HG02763 (cell line): ENCODE measurements around the gene SAP30L.

Source experiments
- ATAC-seq: cut with Tn5 transposase; IDR thresholded peaks from one replicate; pipeline ENCODE4 v1.9.1; 2021; ENCODE audit warnings: mild to moderate bottlenecking, moderate library complexity; ENCODE audit not compliant: unreplicated experiment

SAP30L gene, protein sequence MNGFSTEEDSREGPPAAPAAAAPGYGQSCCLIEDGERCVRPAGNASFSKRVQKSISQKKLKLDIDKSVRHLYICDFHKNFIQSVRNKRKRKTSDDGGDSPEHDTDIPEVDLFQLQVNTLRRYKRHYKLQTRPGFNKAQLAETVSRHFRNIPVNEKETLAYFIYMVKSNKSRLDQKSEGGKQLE

DNA sequence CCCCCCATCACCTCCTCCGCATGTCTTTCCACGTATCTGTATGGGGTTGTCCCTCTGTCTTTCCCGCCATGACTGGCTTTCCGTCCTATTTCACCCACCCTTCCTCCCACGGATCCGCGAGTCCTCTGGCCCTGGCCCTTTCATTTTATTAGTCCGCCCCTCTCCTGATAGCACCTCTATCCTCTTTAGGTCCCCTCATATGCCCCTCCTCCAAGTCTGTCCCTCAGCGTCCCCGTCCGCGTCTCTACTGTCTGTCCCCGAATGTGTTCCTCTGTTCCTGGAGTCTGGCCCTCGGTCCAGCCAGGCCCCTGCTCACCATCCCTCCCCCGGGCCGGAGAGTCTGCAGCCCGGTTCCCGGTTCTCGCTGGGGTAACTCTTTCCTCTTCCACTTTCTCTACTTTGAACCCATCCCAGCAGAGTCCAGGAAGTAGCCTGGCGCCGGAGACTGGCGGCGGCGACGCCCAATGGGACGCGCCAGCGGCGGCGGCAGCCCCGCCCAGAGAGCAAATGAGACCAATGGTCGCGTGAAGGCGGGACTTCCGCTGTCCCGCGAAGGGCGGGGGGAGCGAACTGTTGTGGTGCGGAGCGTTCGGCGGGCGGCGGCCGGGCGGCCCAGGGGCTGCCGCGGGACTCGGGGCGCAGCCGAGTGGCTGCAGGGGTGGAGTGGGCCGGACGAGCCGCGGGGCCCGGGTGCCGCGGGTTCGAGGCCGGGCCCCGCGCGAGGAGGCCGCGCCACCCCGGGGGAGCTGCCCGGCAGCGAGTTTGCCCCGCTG is at the start of gene SAP30L:
Gene SAP30L (plus strand): TSS at position 576 of the 773 bp plus-strand sequence. CDS start 608 bp downstream, outside the sequence.
- ATAC-seq, result peak; percentile 90

DNA sequence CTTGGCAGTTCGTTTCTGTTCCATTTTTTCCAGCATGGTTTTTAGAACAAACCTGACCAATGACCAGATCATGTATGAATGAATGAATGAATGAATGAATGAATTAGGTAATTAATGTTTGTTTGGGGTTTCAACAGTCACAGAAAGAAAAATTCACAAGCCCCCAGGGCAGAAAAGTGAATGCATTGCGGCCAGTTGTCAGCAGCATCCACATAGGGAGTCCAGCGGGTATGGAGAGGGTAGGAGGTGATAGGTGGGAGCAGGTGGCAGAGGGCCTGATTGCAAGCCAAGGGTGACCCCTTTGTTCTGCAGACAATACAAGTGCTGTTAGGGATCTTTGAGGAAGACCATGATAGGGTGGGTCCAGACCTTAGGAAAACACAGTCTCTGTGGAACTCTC is 49.7 kb upstream of the SAP30L start:
- ATAC-seq, result no peak

DNA sequence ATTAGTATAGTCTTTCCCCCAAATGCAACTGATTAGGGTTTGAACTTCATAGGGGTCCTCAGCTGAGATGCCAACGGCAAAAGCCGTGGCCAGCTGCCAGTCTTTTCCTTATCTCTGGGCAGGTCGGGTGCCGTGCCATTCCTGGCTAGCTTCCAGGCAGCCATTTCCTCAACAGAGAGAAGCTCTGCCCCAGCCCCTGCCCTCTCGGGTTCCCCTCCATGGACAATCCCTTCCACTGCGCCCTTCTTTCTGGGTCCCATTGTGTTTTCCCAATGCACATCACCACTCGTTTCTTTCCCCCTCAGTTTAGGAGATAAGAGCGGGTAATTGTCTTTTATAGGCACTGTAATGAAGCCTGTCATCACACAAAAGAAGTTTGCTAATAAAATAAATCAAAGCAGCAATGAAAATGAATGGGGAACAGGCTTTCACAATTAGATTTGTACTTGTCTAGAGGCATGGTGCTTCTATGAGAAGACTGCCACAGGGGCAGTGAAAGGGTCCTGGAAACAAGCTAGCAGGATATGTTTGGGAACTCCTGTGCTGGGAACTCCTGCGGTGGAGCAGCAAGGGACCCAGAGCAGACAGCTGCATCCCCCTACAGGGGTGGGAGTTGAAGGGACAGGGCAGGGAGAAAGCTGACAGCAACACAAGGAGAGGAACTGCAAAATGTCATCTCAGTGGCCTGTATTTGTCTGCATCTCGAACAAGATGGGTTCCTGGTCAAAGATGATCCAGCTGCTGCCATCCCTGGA is 48.0 kb upstream of the SAP30L start:
- no peak for ATAC-seq

DNA sequence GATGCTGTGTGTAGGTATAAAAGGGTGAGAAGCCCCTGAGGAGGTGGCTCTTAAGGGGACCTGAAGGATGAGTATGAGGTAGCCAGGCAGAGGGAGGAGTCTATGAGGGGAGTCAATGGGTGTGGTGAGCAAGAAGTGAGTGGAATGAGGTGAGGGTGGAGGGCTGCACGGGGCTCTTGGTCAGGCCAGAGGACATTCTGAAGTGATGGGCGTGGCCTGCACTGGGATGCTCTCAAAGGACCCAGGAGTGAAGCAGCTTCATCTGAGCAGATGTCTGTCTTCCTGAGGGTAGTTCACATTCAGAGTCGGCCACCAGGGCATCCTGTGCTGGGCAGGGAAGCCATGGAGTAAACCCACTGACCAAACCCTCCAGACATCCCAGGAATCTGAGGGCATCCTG is 45.1 kb upstream of the SAP30L start:
- ATAC-seq, result no peak

DNA sequence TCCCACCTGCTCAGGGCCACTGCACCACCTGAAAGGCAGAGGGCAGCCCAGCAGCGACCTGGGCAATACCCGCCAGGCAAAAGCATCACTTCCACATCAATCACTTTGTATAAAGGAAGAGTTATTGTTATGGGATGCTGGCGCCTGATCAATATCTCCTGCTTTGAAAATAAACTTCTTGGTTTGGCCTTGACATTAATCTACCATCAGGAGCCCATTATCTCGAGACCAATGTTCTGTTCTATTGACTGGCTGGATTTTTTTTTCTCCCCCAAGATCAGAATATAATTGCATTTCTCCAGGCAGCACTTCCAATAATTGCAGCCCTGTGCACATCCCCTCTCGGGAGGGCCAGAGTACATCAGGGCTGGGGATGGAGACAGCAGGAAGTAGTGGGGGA is 44.4 kb upstream of the SAP30L start:
- ATAC-seq, result no peak

DNA sequence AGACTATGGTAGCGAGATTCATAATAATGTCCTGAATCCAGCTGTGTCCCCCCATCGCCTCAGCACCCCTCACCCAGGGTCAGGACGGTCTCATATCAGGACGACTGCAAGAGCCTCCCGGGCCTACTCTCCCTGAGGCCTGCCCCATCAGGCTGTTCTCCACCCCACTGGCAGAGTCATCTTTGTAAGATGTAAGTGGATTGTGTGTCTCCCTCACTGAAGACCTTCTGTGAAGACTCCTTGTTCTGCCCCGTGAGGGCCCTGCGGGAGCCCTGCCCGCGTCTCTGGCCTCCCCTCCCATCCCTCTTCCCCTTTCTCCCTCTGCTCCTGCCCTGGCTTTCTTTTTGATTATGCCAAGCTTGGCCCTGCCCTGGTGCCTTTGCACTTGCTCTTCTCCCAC is 43.9 kb upstream of the SAP30L start:
- no peak for ATAC-seq

DNA sequence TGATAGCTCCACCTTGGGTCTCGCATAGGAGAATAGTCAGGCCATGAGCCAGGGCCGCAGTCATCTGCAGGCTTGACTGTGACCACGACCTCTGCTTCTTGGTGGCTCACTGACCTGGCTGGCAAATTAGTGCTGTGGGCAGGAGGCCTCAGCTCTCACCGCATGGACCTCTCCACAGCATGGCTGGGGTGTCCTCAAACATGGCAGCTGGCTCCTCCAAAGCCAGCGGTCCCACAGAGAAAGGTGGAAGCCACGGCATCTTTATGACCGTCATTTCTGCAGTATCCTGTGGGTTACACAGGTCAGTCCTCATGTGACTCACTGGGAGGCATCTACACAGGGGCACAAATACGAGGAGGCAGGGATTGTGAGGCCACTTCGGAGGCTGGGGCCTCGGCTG is 43.2 kb upstream of the SAP30L start:
- ATAC-seq, result no peak

DNA sequence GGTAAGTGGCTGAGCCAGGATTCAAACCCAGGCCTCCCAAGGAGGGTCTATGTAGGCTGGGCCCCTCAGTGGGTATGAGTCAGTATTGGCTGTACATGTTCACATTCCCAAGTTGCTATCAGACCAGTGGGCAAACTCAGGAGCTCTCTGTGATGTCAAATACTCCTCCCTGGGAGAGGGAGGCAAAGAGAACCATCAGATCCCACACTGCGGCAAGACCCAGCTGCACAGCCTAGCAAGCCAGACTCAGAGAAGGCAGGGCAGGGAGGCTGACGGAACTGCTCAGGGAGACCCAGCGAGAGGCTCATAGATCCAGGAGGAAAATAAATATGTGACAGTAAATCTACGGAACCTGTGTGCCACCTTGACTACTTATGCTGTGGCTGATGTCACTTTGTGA is 42.6 kb upstream of the SAP30L start:
- no peak for ATAC-seq

DNA sequence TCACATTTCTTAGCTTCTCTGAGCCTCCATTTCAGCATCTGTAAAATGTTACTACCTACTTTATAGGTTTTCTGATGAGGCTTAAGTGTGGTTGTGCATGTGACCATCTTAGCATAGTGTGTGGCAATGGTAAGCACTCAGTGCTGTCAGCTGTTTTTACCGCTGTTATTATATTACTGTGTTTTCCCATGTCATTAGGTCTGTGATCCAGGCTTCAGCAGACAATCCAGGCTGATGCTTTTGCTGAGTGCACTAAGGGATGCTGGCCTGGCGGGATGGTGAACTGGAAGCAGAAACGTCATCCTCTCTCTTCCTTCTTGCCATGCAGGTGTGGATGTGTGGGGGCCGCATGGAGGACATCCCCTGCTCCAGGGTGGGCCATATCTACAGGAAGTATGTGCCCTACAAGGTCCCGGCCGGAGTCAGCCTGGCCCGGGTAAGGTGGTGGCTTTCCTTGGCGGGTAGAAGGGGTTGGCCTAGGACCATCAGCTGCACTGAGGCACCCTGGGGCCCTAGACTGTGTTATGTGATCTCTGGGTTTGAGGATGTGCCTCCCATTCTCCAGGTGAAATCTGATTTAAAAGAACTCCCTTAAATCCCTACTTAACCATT is 41.9 kb upstream of the SAP30L start:
- no peak for ATAC-seq

DNA sequence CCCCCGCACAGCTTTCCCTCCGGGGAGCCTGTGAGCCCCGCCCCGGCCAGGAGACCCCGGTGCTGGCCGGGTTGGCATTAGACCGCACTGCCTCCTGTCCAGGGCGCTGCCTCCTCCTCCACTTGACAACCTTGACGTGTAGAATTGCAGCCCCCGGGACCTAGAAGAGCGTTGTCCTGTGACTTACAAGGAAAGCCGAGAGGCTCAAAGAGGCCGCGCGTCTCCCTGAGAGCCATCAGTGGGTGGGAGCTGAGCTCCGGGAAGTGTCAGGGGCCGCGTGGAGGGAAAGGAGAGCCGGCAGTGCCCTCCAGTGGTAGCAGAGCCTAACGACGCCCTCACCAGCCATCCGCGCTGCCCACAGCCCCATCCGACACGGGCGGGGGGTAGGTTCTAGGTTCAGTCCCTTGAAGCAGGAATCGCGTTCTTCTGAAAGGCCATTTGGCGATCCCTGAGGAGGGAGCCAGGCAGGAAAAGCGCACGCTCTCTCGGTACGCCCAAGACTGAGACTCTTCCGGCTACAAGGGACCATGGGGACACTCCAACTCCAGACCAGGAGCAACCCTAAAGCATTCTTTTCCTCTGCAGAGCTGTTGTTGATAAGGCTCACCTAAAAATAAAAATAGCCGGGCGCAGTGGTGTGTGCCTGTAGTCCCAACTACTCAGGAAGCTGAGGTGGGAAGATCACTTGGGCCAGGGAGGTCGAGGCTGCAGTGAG is 40.6 kb upstream of the SAP30L start:
- peak; percentile 91 for ATAC-seq

DNA sequence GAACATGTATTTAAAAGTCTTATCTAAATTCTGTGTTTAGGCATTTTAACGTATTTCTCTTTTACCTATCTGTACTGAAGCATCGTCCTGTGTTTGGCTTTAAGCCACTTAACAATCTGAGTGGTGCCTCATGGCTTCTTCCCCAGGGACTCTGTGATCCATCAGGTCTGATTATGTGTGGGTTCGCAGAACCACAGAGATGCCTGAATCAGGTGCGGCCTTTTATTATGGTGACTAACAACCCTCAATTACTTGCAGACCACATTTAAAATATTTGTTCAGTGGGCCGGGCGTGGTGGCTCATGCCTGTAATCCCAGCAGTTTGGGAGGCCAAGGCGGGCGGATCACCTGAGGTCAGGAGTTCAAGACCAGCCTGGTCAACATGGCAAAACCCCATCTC is 39.6 kb upstream of the SAP30L start:
- ATAC-seq, result no peak

DNA sequence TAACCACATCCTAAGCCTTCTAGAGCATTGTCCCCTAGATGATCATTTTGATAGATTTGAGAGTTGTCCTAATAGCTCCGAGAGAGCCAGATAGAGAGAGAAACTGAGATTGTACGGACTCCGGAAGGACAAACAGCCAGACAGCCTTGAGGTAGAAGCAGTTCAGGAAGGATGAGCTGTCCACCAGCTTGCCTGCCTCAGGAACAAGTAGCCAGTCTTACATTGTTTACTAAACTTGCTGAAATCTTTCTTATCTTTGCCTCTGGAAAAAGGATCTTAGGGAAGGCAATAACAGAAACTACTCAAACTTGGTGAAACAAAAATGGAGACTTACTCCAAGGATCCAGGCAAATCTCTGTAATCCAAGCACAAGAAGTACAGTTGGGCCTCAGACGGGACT is 39.0 kb upstream of the SAP30L start:
- no peak for ATAC-seq

DNA sequence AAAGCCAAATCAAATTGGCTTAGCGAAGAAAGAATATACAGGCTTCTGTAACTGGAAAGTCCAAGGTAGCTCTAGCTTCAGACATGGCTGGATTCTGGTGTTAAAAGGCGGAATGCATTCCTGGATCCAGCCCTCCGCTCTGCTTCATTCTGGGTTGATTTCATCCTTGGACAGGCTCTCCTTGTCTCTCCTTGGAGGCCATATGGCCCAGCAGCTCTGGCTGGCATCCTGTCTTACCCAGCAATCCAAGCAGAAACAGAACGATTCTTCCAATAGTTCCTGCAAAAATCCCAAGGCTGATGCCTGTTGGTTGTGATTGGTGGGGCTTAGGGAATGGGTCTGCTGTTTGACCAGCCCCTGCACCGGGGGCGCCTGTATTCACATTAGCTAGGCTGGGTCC is 37.0 kb upstream of the SAP30L start:
- no peak for ATAC-seq

DNA sequence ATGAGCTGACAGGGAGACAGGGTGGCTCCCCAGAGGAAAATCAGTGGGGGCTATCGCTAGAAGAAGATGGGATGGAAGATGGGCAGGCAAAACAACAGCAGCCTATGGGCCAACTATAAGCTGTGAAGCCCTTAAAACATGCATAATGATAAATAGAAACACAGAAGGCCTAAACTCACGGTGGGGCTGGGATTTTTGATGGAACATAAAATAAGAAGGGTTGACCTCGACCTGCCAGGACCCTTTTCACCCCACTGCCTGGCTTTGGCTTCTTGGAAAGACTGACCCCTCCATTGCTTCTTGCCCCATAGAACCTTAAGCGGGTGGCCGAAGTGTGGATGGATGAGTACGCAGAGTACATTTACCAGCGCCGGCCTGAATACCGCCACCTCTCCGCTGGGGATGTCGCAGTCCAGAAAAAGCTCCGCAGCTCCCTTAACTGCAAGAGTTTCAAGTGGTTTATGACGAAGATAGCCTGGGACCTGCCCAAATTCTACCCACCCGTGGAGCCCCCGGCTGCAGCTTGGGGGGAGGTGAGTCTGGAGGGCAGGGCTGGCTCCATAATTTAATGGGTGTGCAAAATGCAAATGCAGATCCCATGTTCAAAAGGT is 36.5 kb upstream of the SAP30L start:
- ATAC-seq, result no peak

DNA sequence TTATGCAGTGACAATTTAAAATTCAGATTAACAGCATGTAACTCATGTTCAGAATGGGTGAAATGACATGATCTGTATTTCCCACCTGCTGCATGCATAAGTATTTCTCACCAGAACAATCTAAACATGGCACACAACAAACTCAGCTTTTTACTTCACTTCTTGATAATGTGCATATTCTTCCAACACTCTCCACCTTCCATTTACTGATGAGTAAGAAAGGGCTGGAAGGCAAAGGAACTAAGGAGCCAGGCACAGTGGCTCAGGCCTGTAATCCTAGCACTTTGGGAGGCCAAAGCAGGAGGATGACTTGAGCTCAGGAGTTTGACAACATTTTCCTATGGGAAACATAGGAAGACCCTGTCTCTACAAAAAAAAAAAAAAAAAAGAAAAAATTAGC is 35.8 kb upstream of the SAP30L start:
- no peak for ATAC-seq

DNA sequence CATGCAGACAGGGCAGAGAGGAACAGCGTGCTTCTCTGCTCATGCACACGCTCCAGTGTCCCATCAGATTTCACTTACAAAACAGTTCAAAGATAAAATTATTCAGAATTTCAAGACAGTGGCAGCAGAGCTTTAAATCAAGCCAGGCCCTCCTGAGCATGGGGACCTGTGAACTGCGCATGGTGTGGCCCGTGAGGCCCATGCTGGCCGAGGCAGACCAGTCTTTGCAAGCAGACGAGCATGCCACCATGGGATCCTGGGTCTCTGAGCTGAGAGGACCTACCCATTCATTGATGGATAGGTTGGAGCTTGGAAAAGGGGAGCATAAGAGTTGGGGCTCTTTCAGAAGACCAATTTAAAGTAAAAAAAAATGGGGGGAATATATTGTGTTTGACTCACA is 35.0 kb upstream of the SAP30L start:
- ATAC-seq, result no peak

DNA sequence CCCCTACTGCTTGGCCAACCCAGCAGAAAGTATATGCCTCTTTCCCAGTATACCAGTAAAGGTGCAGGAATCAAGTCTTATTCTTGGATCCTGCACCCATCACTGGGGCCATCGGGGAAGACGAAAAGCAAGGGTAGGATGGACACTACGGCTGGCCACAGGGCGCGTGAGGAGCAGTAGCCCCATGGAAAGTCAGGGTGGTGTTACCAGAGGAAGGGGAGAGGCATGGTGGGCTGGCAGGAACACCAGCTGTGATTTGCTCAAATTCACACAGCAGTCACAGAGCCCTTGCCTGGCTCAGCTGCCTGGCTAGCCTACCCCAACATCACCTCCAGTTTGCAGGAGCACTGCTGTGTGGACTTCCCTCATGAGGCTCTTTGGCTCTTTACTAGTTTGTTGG is 34.5 kb upstream of the SAP30L start:
- ATAC-seq, result no peak

DNA sequence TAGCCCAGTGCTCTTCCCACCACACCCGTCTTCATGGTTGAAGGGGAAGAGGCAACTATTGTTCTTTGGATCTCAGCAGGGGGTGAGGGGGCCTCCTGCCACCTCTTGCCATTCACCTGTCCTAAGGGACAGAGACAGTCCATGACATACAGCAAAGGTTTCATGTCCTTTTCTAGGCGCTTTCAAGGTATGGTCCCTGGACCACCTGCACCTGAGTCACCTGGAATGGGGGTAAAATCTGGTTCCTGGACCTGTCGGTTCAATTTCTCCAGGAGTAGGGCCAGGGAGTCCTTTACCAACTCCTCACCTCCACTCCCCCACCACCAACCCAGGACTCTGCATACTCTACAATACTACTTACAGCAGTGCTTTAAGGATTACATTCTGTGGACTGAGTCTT is 33.5 kb upstream of the SAP30L start:
- no peak for ATAC-seq

DNA sequence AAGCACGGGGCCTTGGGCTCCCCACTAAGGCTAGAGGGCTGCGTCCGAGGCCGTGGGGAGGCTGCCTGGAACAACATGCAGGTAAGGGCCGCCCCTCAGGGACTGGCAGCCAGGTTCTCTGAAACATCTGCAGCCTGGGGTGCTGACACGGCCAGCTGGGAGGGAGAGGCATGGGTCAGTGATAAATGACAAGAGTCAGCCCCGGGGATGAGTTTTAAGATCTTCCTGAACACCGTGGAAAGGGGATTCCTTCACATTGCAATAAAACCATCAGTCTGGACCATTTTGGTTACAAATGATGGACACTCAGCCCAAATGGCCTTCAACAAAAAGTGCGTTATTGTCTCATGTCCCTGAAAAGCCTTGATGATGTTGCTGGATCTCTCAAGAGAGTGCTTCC is 32.9 kb upstream of the SAP30L start:
- no peak for ATAC-seq

DNA sequence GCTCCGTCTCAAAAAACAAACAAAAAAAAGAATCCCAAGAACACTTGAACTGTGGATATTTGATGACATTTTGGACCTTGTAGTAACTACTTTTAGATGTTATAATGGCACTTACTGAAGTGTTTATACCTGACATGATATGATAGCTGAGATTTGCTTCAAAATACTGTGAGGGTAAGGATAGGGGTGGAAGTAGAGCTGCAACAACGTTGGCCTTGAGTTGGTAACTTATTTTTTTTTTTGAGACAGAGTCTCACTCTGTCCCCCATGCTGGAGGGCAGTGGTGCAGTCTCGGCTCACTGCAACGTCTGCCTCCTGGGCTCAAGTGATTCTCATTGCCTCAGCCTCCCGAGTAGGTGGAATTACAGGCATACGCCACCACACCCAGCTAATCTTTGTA is 30.7 kb upstream of the SAP30L start:
- ATAC-seq, result no peak
